SIG-M5 treated with dmso at 0.1 percent for 504 hours (cell line): Measurements from ENCODE around the gene KLK5.
"Not testable (repeated sequence)": the region's sequence is repeated elsewhere in the genome, so short reads cannot be mapped to it uniquely, and the experiment has no call there.

Experiments used
- DNase-seq: peaks from one replicate; lab custom pipeline; 2025; ENCODE audit not compliant: unreplicated experiment; lab: John Stamatoyannopoulos, UW

Gene KLK5

DNA sequence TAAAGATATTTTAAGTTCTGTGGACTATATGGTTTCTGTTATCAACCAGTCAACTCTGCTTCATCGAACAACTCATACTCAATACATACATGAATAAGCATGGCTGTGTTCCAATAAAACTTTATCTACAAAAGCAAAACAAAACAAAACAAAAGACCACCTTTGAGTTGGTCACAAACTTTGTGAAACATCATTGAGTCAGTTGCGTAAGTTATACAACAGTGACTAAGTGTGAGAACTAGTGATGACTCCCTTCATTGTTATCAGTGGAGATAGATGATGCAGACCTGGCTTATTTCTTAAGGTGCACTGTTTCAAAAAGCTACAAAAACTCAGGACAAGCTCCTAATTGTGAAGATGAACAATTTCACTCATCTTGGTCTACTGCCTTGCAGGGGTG is 27.1 kb downstream of the KLK5 start:
- no peak for DNase-seq

DNA sequence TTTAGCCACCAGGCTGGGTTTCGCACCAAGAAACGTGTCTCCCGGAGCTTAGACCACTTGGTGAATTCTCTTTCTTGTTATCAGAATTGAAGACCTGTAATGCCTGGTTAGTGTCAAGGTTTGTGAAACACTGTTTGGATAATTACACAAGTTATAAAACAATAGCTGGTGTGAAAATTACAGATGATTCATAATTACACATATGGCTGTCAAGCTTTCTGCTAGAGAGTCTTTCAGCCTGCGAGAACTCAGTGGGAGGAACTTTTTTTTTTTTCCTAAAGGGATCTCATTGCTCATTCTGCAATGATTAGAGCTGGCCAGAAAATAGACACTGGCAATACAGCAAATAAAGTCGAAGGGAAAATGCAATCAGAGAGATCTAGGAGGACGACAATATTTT is 28.3 kb downstream of the KLK5 start:
- no peak for DNase-seq

DNA sequence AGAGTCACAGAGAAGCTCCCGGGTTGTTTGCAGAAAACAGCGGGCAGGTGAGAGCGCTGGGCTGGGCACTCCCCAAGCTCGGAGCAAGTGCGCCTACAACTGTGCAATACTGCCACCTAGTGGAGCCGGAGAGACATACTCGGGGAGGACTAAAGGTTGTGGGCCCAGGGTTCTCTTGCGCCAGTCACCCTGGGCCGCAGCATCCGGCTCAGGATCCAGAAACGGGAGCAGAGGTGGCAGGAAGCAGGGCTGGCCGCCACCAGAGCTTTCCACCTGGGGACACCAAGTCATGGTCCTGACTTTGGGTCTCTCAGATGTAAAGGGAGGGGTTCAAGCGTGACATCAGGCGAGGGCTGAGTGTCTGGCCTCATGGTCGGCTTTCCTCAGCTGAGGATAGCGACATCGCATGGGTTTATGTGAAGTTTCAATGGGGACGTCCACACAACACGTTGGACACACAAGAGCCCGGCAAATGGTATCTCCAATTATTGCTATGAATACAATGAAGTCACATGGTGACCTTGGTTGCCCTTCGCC is 30.5 kb downstream of the KLK5 start:
- peak; percentile 77 for DNase-seq

DNA sequence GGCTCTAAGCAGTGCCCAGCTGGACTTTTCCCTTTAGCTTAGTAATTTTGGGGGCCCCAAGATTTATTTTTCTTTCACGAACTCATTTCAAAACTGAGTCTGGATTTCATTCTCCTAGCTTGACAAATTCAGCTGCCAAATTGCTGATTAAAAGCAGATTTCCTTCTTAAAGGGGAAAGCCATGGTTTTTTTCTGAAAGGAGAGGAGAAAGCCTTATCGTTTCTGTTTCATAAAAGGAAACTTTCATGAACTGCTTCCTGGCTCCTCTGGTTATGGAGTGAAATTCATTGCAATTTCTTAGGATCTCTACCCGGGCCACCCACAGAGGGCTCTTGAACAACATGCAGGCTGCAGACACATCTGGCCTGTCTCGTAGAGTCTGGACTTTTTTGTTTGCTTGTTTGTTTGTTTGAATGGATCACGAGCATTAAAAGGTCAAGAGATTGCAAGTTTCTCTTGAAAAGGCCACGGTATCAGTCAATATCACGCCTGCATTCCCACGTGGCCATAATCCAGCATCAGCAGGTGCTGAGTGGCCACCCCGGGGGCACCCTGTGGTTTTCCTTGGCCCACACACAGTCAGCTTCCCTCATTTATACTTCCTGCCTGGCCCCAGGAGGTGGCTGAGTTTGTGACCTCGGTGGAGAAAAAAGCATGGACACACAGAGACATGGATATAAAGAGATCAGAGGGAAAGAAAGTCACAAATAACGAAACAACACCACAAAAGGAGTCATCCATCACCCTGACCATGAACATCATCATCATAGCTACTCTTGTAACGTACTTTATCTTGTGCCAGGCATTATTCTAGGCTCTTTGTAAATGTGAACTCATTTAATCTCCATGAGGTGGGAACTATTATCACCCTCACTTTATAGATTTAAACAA is 31.2 kb downstream of the KLK5 start:
- no peak for DNase-seq

DNA sequence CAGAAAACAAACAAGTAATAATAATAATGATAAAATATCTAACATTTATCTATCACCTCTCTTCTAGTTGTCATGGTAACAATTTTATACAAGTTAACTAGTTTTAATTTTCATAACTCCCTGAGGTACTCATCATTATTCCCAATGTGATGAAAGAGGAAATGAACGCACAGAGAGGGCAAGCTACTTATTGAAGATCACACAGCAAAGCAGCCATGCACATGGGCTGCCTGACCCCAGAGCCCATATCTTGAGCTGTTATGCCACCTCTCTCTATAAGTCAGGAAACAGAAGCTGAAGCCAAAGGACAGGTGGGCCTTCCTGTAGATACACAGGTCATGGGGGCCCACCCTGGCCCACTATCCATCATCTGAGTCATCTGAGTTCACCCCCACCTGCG is 36.8 kb downstream of the KLK5 start:
- no peak for DNase-seq

DNA sequence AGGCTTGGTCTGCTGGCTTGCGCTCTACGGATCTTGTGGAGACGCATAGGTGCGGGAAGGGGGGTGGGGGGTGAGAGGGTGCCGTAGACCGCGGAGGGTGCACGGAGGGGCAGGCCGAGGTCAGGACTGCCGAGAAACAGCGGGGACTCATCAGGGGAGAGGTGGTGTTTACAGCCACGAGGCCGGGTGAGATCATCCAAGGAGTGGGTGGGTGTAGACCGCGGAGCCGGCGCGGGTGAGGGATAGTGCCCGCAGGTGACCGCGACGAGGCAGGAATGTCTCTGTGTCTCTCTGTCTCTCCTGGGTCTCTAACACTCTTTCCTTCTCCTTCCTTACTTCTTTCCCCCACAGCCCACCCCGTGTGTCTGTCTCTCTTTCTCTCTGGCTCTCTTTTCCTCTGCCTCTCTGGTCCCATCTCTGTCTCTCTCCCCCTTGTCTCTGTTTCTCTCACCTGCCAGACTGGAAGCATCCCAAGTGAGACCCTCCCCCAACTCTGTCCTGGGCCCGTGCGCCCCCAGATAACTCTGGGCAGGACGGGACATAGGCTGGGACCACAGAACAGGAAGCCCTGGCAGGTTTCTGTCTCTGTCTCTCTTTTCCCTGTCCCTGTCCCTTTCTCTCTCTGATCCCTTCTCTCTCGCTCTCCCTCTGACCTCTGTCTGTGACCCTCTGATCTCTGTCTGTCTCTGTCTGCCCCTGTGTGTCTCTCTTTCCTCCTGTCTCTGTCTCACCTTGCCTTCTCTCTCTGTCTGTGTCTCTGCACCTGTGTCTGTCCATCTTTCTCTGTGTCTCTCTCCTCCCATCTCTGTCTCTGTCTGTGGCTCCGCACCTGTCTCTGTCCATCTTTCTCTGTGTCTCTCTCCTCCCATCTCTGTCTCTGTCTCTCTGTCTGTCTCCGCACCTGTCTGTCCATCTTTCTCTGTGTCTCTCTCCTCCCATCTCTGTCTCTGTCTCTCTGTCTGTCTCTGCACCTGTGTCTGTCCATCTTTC is 39.8 kb downstream of the KLK5 start:
- DNase-seq = no peak

DNA sequence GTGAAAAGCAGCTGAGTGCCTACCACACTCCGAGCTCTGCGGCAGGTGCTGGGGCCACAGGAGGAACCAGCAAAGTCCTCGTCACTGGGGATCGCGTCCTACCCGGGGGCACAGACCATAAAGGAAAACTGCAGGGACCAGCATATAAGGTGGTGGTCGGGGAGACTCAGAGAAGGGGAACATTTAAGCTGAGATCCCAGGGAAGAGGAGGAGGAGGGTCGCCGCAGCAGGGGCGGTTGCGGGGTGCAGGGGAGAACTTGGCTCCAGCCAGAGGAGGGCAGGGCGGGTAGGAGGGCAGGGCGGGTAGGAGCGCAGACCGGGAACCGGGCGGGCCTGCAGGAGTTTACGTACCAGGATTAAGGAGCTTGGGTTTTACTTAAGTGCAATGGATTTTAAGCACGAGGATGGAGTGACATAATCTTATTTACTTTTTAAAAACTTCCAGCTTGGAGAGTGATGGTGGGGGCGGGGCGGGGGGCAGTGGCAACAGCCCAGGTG is 40.7 kb downstream of the KLK5 start:
- no peak for DNase-seq

DNA sequence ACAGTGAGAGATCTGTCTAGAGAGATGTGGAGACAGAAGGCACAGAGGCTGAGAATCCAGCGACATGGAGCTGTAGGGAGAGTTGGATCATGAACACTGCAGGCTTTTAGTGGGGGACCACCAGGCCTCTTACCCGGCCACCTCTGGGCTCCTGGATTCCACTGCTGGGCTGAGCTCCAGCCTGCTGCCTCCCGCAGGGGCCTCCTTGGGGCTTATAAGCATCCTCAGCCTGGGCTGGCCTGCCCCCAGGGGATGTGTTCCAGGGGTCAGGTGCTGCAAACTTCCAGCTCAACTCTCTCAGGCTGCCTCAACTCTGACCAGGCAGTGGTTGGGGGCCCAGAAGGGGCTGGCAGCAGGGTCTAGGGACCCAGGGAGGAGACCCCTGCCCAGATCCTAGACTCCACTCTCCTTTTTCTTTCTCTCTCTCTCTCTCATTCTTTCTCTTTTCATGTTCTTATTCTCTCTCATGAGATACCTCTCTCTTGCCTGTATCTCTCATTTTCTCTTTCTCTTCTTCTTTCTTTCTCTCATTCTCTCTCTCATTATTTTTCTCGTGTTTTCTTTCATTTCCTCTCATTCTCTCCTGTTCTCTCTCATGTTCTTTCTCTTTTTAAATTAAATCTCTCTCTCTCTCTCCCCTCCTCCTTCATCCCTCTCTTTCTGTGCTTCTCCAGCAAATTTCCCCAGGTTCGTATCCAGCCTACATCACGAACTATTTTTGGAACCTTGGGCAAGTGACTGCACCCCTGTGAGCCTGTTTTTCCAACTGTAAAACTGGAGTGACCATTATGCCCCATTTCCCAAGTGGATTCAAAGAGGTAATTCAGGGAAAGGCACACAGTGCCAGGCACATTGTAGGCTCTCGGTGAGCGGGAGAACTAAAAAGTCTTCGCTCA is 41.4 kb downstream of the KLK5 start, which contains the start of gene KLK4:
KLK4 (minus strand) TSS at position 190 of the 896 bp plus-strand sequence. CDS start 657 bp downstream, outside the sequence.
- no peak for DNase-seq

DNA sequence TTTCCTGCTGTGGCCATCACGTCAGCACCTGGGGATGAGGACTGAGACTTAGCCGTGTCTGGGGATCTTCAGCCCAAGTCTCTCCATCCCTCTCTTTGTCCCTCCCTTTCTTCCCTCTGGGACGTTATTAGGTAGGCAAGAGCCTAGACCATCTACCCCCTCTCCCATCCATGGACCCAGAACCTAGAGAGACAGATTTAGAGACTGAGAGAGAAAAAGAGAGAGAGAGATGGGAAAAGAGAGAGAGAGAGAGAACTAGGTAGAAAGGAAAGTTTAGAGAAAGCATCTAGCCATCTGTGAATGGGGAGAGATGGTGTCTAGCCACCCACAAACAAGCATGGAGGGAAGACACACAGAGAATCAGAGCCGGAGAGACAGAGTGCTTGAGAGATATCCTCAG is 42.1 kb downstream of the KLK5 start:
- no peak for DNase-seq

DNA sequence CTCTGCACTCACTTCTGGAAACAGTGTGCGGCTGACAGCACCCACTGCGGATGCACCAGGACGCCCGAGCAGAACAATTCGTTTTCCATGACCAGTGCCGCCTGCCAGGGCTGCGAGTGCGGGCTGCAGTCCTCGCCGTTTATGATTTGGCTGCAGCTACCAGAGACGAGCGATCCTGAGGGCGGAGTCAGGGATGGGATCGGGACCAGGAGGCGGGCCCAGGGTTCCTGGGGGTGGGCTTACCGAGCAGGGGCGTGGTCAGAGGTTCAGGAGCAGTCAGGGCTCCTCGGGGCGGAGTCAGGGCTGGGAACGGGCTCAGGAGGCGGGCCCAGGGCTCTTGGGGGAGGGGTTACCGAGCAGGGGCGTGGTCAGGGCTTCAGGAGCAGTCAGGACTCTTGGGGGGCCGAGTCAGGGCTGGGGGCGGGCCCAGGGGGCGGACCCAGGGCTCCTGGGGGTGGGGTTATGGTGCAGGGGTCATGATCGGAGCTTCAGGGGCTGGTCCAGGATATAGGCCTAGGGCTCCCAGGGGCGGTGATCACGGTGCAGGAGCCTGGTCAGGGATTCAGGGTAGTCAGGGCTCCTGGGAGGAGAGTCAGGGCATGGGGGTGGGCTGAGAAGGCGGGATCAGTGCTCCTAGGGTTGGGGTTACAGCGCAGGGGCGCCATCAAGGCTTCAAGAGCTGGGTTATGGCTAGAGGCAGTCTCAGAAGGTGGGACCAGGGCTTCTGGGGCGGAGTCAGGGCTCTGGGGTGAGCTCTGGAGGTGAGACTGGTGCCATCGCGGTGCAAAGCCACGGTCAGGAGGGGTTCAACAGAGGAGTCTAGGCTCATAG is 43.4 kb downstream of the KLK5 start:
- DNase-seq = peak; percentile 31

DNA sequence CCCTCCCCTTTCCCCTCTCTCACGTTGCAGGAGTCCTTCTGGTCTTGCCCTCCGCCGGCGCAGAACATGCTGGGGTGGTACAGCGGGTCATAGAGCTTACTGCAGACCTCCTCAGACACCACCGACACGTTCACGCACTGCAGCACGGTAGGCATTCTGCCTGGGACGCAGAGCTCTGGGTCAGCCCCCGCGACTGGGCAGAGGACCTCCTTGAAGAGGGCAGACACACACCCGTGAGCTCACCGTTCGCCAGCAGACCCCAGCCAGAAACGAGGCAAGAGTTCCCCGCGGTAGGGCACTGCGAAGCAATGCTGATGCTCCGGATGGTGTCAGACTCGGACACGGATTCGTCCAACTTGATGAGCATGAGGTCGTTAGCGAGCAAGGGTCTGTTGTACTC is 44.5 kb downstream of the KLK5 start:
- DNase-seq = no peak

DNA sequence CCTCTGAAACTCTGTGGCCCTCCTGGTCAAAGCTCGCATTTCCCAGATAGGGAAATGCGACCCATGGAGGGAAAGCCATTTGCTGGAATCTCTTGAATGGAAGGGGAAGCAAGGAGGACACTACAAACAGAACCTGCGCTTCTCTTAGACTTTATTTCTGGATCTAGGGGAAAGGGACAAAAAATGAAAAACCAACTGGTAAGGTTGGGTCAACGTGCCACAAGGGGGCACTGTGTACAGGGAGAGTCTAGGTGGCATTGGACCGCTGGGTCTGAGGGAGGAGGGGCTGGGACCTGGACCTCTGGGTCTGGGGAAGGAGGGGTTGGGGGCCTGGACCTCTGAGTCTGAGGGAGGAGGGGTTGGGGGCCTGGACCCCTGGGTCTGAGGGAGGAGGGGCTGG is 46.6 kb downstream of the KLK5 start:
- DNase-seq = no peak

DNA sequence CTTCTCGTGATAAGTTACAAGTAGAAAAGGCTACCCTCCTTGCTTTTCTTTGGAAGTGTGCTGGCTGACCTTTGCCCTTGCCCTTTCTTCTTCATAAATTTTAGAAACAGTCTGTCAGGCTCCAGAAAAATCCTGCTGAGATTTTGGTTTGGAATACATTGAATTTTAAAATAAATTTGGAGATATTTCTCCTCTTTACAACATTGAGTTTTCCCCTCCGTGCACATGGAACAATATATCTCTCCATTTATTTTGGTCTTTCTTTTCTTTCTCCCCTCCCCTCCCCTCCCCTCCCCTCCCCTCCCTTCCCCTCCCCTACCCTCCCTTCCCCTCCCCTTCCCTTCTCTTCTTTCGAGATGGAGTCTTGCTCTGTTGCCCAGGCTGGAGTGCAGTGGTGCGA is 50.2 kb downstream of the KLK5 start:
- DNase-seq = no peak

DNA sequence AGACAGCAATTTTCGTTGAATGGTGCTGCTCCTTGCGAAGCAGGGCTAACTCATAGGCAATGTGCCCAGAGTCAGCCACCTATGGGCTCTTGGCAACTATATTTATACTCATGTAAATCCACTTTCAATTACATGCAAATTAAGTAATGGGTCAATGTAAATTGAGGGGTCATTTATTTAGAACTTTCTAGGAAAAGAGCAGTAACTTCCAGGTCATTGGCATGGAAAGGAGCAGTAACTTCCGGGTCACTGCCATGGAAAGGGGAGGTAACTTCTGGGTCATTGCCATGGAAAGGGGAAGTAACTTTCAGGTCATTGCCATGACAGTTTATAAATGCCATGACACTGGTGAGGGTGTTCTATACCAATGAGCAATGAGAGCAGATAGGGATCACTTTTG is 53.3 kb downstream of the KLK5 start:
- no peak for DNase-seq

DNA sequence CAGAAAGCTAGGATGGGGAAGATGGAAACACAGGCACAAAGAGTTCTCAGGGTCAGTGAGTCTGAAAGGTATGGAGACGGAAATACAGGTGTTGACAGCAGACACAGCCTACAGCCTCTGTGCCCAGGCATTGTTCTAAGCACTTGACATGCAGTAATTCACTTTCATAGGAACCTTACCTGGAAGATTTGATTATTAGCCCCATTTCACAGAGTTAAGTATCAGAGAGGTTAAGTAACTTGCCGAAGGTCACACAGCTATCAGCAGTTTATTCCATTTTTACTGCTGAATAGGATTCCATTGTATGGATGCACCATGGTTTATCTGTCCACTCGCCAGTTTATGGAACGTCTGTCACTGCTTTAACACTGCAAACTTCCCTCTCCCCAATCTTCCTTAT is 54.8 kb downstream of the KLK5 start:
- DNase-seq = no peak

DNA sequence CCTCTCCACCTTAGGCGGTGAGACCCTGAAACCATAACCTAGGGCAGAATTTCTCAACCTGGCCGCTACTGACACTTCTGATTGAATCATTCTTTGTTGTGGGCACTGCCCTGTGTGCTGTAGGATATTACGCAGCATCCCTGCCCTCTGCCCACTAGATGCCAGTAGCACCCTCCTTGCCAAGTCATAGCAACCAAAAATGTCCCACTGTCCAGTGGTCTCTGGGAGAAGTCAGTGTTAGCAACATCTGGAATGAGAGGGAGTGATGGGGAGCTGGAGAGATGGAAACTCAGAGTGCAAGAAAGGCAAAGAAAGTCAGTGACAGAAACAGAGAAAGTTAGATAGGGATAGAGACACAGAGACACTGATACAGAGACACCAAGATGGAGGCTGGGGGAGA is 55.2 kb downstream of the KLK5 start:
- no peak for DNase-seq

DNA sequence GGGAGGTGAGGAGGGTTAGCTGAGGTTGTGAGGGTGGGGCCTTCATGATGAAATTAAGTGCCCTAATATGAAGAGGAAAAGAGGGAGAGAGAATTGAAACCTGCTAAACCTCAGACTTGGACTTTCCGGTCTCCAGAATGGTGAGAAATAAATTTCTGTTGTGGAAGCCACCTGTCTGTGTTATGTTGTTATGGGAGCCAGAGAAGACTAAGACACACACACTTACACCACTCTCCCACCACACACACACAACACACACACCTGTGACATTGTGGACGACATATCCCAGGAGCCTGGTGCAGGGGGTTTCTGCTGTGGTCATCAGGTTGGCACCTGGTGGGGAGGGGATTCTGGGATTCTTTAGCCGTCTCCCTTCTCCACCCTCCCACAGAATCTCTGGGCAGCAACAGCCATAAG is 55.6 kb downstream of the KLK5 start:
- DNase-seq = no peak

DNA sequence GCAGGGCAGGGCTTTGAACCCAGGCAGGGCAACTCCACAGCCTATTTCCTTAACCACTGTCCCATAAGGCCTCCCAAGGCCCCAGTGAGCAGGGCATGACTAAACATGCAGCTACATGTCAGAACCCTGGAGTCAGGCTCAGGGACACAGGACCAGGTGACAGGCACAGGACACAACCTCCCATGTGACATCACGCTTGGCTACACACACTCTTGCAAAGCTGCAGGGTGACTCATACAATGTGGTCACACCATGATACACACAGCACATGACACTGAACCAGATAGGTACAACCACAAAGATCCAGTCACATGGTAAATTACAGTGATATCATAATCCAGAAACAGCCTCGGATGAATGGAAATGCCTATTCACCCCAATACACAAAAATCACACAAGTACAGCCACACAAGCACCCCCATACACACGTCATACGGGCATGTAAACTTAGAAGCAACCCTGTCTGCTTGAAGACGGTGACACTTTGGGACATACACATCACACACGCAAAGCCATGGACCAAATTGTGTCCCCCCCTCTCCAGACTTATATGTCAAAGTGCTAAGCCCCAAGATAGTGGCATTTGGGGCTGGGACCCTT is 56.1 kb downstream of the KLK5 start:
- no peak for DNase-seq

DNA sequence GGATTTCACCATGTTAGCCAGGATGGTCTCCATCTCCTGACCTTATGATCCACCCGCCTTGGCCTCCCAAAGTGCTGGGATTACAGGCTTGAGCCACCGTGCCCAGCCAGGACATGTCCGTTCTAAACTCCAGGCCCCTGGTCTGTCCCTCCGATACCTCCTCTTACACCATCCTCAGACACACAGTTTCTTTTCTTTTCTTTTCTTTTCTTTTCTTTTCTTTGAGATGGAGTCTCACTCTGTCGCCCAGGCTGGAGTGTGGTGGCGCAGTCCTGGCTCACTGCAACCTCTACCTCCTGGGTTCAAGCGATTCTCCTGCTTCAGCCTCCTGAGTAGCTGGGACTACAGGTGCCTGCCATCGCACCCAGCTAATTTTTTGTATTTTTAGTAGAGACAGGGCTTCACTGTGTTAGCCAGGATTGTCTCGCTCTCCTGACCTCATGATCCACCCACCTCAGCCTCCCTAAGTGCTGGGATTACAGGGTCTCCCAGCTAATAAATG is 56.7 kb downstream of the KLK5 start:
- not testable (repeated sequence) for DNase-seq
